ENCODE data around the gene CD63. TPM values are rescaled to one million over a fixed set of nuclear protein-coding genes. Genes with fewer than 3 reads are reported as not detected.

CD63 gene
- total and polyA plus RNA-seq, 2 donors (not counting 1 experiment from before 2014, with no cell fraction given) = 2,890 to 3,424 TPM

DNA sequence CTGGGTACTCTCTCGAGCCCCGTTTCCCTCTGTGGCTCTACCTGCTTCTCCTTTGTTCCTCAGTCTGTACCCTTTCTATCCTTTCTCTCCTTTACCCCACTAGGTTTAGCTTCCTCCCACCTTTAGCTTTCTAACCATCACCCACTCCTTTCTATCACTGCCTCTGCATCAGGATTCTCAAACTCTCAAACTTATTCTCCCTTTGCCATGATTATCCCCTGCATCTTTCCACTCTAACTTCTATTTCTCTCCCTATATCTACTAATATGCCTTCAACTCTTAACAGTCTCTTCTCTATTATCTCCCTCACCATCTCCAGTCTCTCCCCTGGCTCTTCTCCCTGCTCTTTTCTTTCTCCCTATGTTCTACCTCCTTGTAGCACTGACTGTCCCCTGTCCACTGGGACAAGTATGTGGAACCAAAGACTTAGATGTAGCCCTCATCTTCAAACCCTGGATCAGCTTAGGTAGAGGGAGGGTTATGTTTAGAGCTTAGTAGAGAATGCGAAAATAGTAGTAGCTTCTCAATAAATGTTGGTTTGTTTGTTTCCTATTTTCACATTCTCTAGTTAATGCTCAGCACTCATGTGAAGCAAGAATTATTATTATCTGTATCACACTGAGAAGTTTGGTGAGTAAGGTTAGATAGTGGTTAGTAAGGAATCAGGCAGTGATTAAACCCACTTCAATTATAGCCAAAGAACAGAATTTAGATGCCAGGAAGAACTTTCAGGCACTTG, 17.5 kb upstream of the CD63 start:
- Histone ChIP-seq H3K79me2 (ENCODE audit: control insufficient read depth, insufficient read depth, low read length) (no peaks in the 10 kb centered on the region), H3K27ac (ENCODE audit: insufficient read depth, low read length) (no peak overlapping the region), H3K4me1 (ENCODE audit: control insufficient read depth, extremely low read depth, insufficient read depth, low read length) (peaks cover 16% of the 10 kb centered on the region), H3K9me3 (ENCODE audit: control insufficient read depth, insufficient read depth, low read depth, low read length) (no peaks in the 10 kb centered on the region), H3K27me3 (ENCODE audit: control insufficient read depth, insufficient read depth, low read length) (no peaks in the 10 kb centered on the region), H3K4me3 (replicated peaks in 1 of 4; ENCODE audit: control extremely low read depth in 1 of 4, insufficient read depth in 1 of 4, low read depth in 3 of 4, low read length in 4 of 4) (peak overlapping the region in 2 of 4 experiments; percentile 17 to 32), H3K36me3 (ENCODE audit: control insufficient read depth, insufficient read depth, low read length) (peaks cover 7% of the 10 kb centered on the region), H3K9ac (ENCODE audit: insufficient read depth, low read length) (no peak overlapping the region), H2AFZ (ENCODE audit: low read length) (no peak overlapping the region), H3K4me2 (ENCODE audit: extremely low read depth, insufficient read depth, low read length) (no peak overlapping the region), H4K20me1 (ENCODE audit: control insufficient read depth, extremely low read depth, insufficient read depth, low read length) (no peaks in the 10 kb centered on the region)
- peak in 1 of 2 donors; percentile 40 for DNase-seq (ENCODE audit: low read depth in 2 of 2)
- no peak for TF ChIP-seq EZH2 (IDR thresholded peaks at IDR 0.05; ENCODE audit: low read length, missing control alignments)
- TF ChIP-seq CTCF (conservative IDR thresholded peaks at IDR 0.05 in 1 of 2, IDR thresholded peaks at IDR 0.05 in 1 of 2; ENCODE audit: low read depth in 1 of 2, low read length in 2 of 2) = no peak

DNA sequence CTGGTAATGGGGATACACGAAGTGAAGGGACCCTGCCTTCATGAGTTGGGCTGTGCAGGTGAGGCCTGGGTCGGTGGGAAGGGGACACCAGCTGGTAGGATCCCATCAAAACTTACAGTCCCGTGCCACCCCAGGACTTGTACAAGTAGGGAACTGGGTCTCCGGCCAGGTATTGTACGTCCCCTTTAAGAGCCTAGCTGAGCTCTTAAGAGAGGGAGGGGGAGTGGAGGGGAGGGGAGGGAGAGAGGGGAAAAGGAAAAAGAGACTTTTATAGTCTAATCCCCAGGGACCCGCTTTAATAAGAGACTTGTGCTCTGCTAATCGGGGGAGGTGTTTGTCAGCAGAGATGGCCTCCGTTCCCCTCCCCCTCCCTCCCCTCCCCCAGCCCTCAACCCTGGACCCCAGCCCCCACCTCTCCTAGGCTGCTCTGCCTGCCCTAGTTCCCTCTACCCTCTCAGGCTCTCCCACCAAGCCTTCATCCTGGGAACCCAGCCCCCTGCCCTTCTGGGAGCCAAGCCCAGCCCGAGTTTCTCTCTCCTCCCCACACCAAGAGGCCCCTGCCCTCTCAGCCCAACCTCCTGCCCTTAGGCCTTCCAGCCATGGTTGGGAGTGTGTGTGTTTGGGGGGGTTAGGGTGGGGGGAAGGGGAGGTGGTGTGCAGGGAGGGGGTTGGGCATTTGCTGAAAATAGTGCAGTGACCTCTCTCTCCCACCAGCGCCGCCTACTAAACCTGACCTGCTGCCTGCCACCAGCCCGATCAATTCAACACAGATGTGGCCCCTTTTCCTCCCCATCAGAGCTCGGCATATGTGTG, 16.8 kb upstream of the CD63 start:
- Histone ChIP-seq H2AFZ (ENCODE audit: low read length) (no peak overlapping the region), H3K4me2 (ENCODE audit: extremely low read depth, insufficient read depth, low read length) (peak overlapping the region; percentile 61)

More for the DNA sequence above, 16.8 kb upstream of the CD63 start:
- Histone ChIP-seq H3K4me3 (replicated peaks in 1 of 4; ENCODE audit: control extremely low read depth in 1 of 4, insufficient read depth in 1 of 4, low read depth in 3 of 4, low read length in 4 of 4) (peak overlapping the region; percentile 13 to 75 (median 48)), H3K27me3 (ENCODE audit: control insufficient read depth, insufficient read depth, low read length) (no peaks in the 10 kb centered on the region), H3K9ac (ENCODE audit: insufficient read depth, low read length) (no peak overlapping the region), H3K4me1 (ENCODE audit: control insufficient read depth, extremely low read depth, insufficient read depth, low read length) (peaks cover 16% of the 10 kb centered on the region), H3K79me2 (ENCODE audit: control insufficient read depth, insufficient read depth, low read length) (no peaks in the 10 kb centered on the region), H4K20me1 (ENCODE audit: control insufficient read depth, extremely low read depth, insufficient read depth, low read length) (no peaks in the 10 kb centered on the region), H3K36me3 (ENCODE audit: control insufficient read depth, insufficient read depth, low read length) (peaks cover 2% of the 10 kb centered on the region), H3K27ac (ENCODE audit: insufficient read depth, low read length) (no peak overlapping the region), H3K9me3 (ENCODE audit: control insufficient read depth, insufficient read depth, low read depth, low read length) (no peaks in the 10 kb centered on the region)
- peak in 1 of 2 donors; percentile 68 for DNase-seq (ENCODE audit: low read depth in 2 of 2)
- TF ChIP-seq CTCF (conservative IDR thresholded peaks at IDR 0.05 in 1 of 2, IDR thresholded peaks at IDR 0.05 in 1 of 2; ENCODE audit: low read depth in 1 of 2, low read length in 2 of 2) (no peak), EZH2 (IDR thresholded peaks at IDR 0.05; ENCODE audit: low read length, missing control alignments) (no peak)
